Spinal cord (tissue), 10 donors: Measurements from ENCODE around the gene MYH11. TPM values are rescaled to one million over a fixed set of nuclear protein-coding genes. Genes with fewer than 3 reads are reported as not detected.
A peak's percentile ranks its signal among the peaks of the same experiment; 100 is the strongest.
"Not testable (repeated sequence)": the region's sequence is repeated elsewhere in the genome, so short reads cannot be mapped to it uniquely, and the experiment has no call there.

ENCODE experiments used
- DNase-seq, 6 donors: peaks; one replicate each; pipeline versions ENCODE4 v3.0.0 to v3.0.0-alpha.2; 2013 to 2015; ENCODE audit warnings: low spot score in 6 of 6, low read depth in 4 of 6
- H3K27ac ChIP-seq: one replicate; pipeline ENCODE4 v1.5.1; 2013; ENCODE audit warnings: low read depth, low read length, control low read depth
- H3K27me3 ChIP-seq: one replicate; pipeline ENCODE4 v1.6.1; 2013; ENCODE audit warnings: low read length; ENCODE audit not compliant: control insufficient read depth, insufficient read depth
- H3K36me3 ChIP-seq: one replicate; pipeline ENCODE4 v1.6.1; 2013; ENCODE audit warnings: low read length; ENCODE audit not compliant: control insufficient read depth, insufficient read depth
- H3K4me1 ChIP-seq: one replicate; pipeline ENCODE4 v1.6.1; 2013; ENCODE audit warnings: low read length; ENCODE audit not compliant: control insufficient read depth, insufficient read depth
- H3K4me3 ChIP-seq: one replicate; pipeline ENCODE4 v1.5.1; 2013; ENCODE audit warnings: low read depth, low read length, control low read depth
- H3K9me3 ChIP-seq: one replicate; pipeline ENCODE4 v1.6.1; 2013; ENCODE audit warnings: low read length; ENCODE audit not compliant: control insufficient read depth, insufficient read depth
- WGBS: methylation state at CpG from one replicate; pipeline ENCODE4 v1.1.5; 2013; ENCODE audit warnings: missing lambda C conversion rate; ENCODE audit not compliant: insufficient coverage; 5-methylcytosine and 5-hydroxymethylcytosine counted together
- polyA plus RNA-seq, 2 donors: library from polyadenylated mRNA; unstranded; fragments of 120-200 nt; gene quantifications; one replicate each; pipeline ENCODE4 v1.2.1, GENCODE V29; 2013; ENCODE audit not compliant: insufficient read length in 2 of 2
- total RNA-seq, 2 donors: library from RNA; depleted of rRNA in 1 of 2; stranded (reverse); fragments of 120-200 nt in 1 of 2; fragments of >200 nt in 1 of 2; gene quantifications; one replicate each; pipeline versions ENCODE4 v1.2.3 to v1.2.4, GENCODE V29; 2013 to 2014
- donor health status: healthy.

MYH11 gene
- total and polyA plus RNA-seq, 4 donors = 0.93 to 10.6 (median 3.5) TPM

- peaks cover 64% of the 10 kb centered on the region for H3K36me3 ChIP-seq
- no peaks in the 10 kb centered on the region for H3K27me3 ChIP-seq
- no peak for DNase-seq
- no peaks in the 10 kb centered on the region for H3K9me3 ChIP-seq
- WGBS = 95% methylated on average over 10 of the region's 10 CpGs
- H3K4me3 ChIP-seq = no peak overlapping the region
- H3K27ac ChIP-seq = no peak overlapping the region
- H3K4me1 ChIP-seq = no peaks in the 10 kb centered on the region
These were observed 165.8 kb downstream of the MYH11 start for GRCh38 chr16:15691046-15691445.

DNA sequence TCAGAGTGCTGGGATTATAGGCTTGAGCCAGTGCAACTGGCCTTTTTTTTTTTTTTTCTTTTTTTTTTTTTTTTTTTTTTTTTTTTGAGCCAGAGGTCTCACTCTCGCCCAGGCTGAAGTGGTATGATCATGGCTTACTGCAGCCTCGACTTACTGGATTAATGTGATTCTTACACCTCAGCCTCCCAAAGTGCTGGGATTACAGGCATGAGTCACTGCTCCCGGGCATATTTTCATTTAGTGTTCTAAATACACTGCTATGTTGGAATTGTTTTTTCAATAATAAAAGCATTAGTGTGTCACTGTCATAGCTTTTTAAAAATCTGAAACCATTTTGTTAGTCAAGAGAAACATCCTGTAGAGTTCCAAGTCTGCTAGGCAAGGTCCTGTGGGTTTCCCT, 166.5 kb downstream of the MYH11 start:
- WGBS = no CpG with 5 or more reads among the region's 3 CpGs
- Histone ChIP-seq H3K27ac (no peak overlapping the region), H3K4me1 (no peaks in the 10 kb centered on the region), H3K36me3 (peaks cover 65% of the 10 kb centered on the region), H3K9me3 (no peaks in the 10 kb centered on the region), H3K4me3 (no peak overlapping the region), H3K27me3 (no peaks in the 10 kb centered on the region)
- DNase-seq = no peak

DNA sequence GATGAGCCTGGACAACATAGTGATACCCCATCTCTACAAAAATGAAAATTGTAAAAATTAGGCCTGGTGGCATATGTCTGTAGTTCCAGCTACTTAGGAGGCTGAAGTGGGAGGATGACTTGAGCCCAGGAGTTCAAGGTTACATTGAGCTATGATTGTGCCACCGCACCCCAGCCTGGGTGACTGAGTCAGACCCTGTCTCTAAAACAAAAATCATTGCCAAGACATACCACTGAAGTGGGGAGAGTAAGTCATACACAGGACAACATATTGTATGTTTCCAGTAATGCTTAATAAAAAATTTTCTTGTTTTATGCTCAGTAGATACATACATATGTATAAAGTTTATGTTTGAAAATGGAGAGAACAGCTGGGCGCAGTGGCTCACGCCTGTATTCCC, 167.5 kb downstream of the MYH11 start:
- DNase-seq = no peak
- H3K27me3 ChIP-seq = no peaks in the 10 kb centered on the region
- H3K36me3 ChIP-seq = peaks cover 62% of the 10 kb centered on the region
- H3K27ac ChIP-seq = no peak overlapping the region
- H3K4me3 ChIP-seq = no peak overlapping the region
- no CpG with 5 or more reads among the region's 3 CpGs for WGBS
- H3K9me3 ChIP-seq = no peaks in the 10 kb centered on the region
- no peaks in the 10 kb centered on the region for H3K4me1 ChIP-seq

DNA sequence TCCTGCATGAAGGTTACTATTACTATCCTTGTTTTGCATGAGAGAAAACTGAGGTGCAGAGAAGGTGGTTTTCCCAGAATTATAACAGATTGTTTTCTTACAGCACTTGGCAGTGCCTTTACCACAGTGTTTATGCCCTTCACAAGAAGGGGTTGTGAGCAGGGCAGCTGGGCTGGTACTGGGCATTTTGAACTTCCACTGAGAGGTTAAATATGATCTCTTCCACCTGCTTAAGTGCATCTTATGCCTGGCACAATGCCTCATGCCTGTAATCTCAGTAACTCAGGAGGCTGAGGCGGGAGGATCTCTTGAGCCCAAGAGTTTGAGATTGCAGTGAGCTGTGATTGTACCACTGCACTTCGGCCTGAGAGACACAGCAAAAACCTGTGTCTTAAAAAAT, 170.5 kb downstream of the MYH11 start:
- Histone ChIP-seq H3K4me3 (no peak overlapping the region), H3K4me1 (no peaks in the 10 kb centered on the region), H3K27ac (no peak overlapping the region), H3K36me3 (peaks cover 41% of the 10 kb centered on the region), H3K27me3 (no peaks in the 10 kb centered on the region), H3K9me3 (no peaks in the 10 kb centered on the region)
- DNase-seq = no peak
- 91% methylated on average over 1 of the region's 2 CpGs for WGBS

GRCh38 chr16:15682105-15682570, 174.7 kb downstream of the MYH11 start:
- no peaks in the 10 kb centered on the region for H3K4me1 ChIP-seq
- no peak for DNase-seq
- no peak overlapping the region for H3K27ac ChIP-seq
- H3K36me3 ChIP-seq = peaks cover 38% of the 10 kb centered on the region
- H3K27me3 ChIP-seq = no peaks in the 10 kb centered on the region
- no peak overlapping the region for H3K4me3 ChIP-seq
- H3K9me3 ChIP-seq = no peaks in the 10 kb centered on the region
- no CpG with 5 or more reads among the region's 7 CpGs for WGBS

DNA sequence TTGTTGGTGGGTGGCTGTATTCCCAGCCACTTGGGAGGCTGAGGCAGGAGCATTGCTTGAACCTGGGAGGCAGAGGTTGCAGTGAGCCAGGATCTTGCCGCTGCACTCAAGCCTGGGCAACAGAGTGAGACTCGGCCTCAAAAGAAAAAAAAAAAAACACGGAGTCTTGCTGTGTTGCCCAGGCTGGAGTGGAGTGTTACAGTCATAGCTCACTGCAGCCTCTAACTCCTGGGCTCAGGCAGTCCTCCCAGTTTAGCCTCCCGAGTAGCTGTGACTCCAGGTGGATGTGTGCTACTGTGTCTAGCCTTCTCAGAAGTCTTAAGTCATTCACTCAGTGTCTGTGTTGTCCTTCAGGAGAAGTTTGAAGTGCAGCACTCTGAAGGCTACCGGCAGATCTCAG, 179.4 kb downstream of the MYH11 start:
- DNase-seq = no peak
- Histone ChIP-seq H3K4me1 (peaks cover 36% of the 10 kb centered on the region), H3K4me3 (no peak overlapping the region), H3K36me3 (peaks cover 27% of the 10 kb centered on the region), H3K9me3 (no peaks in the 10 kb centered on the region), H3K27ac (no peak overlapping the region), H3K27me3 (no peaks in the 10 kb centered on the region)
- 97% methylated on average over 4 of the region's 5 CpGs for WGBS

- no peak for DNase-seq
- peaks cover 45% of the 10 kb centered on the region for H3K4me1 ChIP-seq
- H3K36me3 ChIP-seq = peaks cover 27% of the 10 kb centered on the region
- no peaks in the 10 kb centered on the region for H3K27me3 ChIP-seq
- no peaks in the 10 kb centered on the region for H3K9me3 ChIP-seq
- no peak overlapping the region for H3K27ac ChIP-seq
- H3K4me3 ChIP-seq = no peak overlapping the region
- WGBS = 72% methylated on average over 10 of the region's 10 CpGs
These were observed 180.3 kb downstream of the MYH11 start for GRCh38 chr16:15676506-15676905.

DNA sequence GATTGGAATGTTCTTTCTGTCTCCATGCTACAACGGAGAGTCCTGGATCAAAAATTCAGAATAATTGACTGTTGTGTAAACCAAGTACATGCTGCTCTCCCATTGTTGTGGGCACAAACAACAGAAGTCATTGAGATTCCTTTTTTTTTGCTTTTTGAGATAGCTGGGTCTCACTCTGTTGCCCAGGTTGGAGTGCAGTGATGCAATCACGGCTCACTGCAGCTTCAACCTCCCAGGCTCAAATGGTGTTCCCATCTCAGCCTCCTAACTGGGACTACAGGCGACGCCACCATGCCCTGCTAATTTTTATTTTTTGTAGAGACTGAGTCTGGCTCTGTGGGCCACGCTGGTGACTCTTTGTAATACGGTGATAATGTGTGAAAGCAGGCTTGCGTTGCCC, 182.3 kb downstream of the MYH11 start:
- DNase-seq = no peak
- Histone ChIP-seq H3K4me3 (no peak overlapping the region), H3K9me3 (no peaks in the 10 kb centered on the region), H3K27ac (peak overlapping the region; percentile 95), H3K4me1 (peaks cover 49% of the 10 kb centered on the region), H3K36me3 (peaks cover 29% of the 10 kb centered on the region), H3K27me3 (no peaks in the 10 kb centered on the region)
- 88% methylated on average over 7 of the region's 7 CpGs for WGBS

DNA sequence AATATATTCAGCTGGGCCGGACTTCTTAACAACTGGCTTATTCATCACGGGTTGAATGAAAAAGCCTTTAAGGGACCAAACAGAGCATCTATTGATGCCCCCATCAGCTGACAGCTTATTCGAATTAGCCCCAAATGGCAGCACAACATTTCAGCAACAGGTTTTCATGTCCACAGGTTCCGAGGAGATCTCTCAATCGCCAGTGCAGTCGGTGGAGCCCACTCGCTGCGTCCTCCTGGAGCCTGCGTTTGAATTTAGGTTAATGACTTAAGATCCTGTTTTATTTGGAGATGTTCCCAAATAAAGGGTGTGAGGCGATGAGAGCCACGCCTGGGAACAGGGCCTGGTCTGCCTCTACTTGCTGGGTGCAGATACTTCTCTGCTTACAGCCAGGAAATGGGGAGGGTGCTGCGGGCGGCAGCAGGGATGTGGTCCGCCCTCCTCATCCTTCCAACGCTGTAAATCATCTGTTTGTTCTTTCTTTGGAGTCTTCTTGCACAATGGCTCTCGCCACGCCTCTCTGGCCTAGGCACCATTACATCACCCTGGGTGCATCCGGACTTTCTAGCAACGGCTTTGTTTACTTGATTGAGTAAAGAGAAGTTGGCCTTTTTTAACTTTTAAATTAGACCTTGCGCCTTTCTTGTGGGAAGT, 184.2 kb downstream of the MYH11 start:
- 23% methylated on average over 9 of the region's 20 CpGs for WGBS

DNA sequence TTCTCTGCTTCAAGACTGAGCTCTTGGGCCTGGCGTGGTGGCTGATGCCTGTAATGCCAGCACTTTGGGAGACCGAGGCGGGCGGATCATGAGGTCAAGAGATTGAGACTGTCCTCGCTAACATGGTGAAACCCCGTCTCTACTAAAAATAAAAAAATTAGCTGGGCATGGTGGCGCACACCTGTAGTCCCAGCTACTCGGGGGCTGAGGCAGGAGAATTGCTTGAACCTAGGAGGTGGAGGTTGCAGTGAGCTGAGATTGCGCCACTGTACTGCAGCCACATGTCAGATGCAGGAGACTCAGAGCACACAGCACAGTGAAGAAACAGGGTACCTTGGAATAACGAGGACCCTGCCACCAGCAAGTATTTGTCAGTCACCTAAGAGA, 184.7 kb downstream of the MYH11 start:
- Histone ChIP-seq H3K27ac (peak overlapping the region; percentile 95), H3K36me3 (peaks cover 33% of the 10 kb centered on the region), H3K4me1 (peaks cover 49% of the 10 kb centered on the region)
- DNase-seq, H3K9me3 ChIP-seq, H3K4me3 ChIP-seq, H3K27me3 ChIP-seq: not testable (repeated sequence)
- 67% methylated on average over 6 of the region's 10 CpGs for WGBS

More for the DNA sequence above, 184.2 kb downstream of the MYH11 start:
- Histone ChIP-seq H3K27me3 (no peaks in the 10 kb centered on the region), H3K9me3 (no peaks in the 10 kb centered on the region), H3K36me3 (peaks cover 33% of the 10 kb centered on the region), H3K4me3 (peak overlapping the region; percentile 16), H3K4me1 (peaks cover 49% of the 10 kb centered on the region), H3K27ac (peak overlapping the region; percentile 95)
- peak; percentile 48 to 89 (median 62) for DNase-seq
